ENCODE data around the gene GCGR.

GCGR gene

GRCh38 chr17:81808778-81809555 is 5.0 kb downstream of the GCGR start:
- DNase-seq (ENCODE audit: low spot score) (peak; percentile 59), ATAC-seq (ENCODE audit: low read depth) (peak; percentile 31; the same call in 1 of the 3 replicates)
- TF ChIP-seq CTCF (IDR thresholded peaks at IDR 0.05; ENCODE audit: poor library complexity, severe bottlenecking), result no peak
- Histone ChIP-seq H3K4me1 (ENCODE audit: insufficient read depth, poor library complexity, severe bottlenecking) (no peaks in the 10 kb centered on the region), H3K4me3 (ENCODE audit: severe bottlenecking) (no peak overlapping the region), H3K36me3 (ENCODE audit: low read depth) (no peaks in the 10 kb centered on the region), H3K9me3 (ENCODE audit: severe bottlenecking) (no peaks in the 10 kb centered on the region), H3K27ac (ENCODE audit: poor library complexity, severe bottlenecking) (no peak overlapping the region), H3K27me3 (ENCODE audit: insufficient read depth, poor library complexity, severe bottlenecking) (peaks cover 43% of the 10 kb centered on the region)

GRCh38 chr17:81809556-81809998 is 5.6 kb downstream of the GCGR start:
- no peaks in the 10 kb centered on the region for H3K4me1 ChIP-seq (ENCODE audit: insufficient read depth, poor library complexity, severe bottlenecking)

GRCh38 chr17:81810476-81810875 is 6.5 kb downstream of the GCGR start:
- Histone ChIP-seq H3K27me3 (ENCODE audit: insufficient read depth, poor library complexity, severe bottlenecking) (peaks cover 33% of the 10 kb centered on the region), H3K27ac (ENCODE audit: poor library complexity, severe bottlenecking) (no peak overlapping the region), H3K4me3 (ENCODE audit: severe bottlenecking) (no peak overlapping the region), H3K9me3 (ENCODE audit: severe bottlenecking) (no peaks in the 10 kb centered on the region), H3K4me1 (ENCODE audit: insufficient read depth, poor library complexity, severe bottlenecking) (no peaks in the 10 kb centered on the region), H3K36me3 (ENCODE audit: low read depth) (no peaks in the 10 kb centered on the region)
- ATAC-seq (ENCODE audit: low read depth) (no peak), DNase-seq (ENCODE audit: low spot score) (no peak)
- no peak for TF ChIP-seq CTCF (IDR thresholded peaks at IDR 0.05; ENCODE audit: poor library complexity, severe bottlenecking)

More at GRCh38 chr17:81809556-81809998, 5.6 kb downstream of the GCGR start:
- H3K27ac ChIP-seq (ENCODE audit: poor library complexity, severe bottlenecking), result no peak overlapping the region
- no peaks in the 10 kb centered on the region for H3K9me3 ChIP-seq (ENCODE audit: severe bottlenecking)
- H3K4me3 ChIP-seq (ENCODE audit: severe bottlenecking), result no peak overlapping the region
- peak; percentile 57 for DNase-seq (ENCODE audit: low spot score)
- ATAC-seq (ENCODE audit: low read depth), result no peak
- TF ChIP-seq CTCF (IDR thresholded peaks at IDR 0.05; ENCODE audit: poor library complexity, severe bottlenecking), result no peak
- peaks cover 40% of the 10 kb centered on the region for H3K27me3 ChIP-seq (ENCODE audit: insufficient read depth, poor library complexity, severe bottlenecking)
- no peaks in the 10 kb centered on the region for H3K36me3 ChIP-seq (ENCODE audit: low read depth)

- ATAC-seq (ENCODE audit: low read depth) (no peak), DNase-seq (ENCODE audit: low spot score) (peak; percentile 70)
- no peak overlapping the region for H3K4me3 ChIP-seq (ENCODE audit: severe bottlenecking)
- H3K27me3 ChIP-seq (ENCODE audit: insufficient read depth, poor library complexity, severe bottlenecking), result peaks cover 27% of the 10 kb centered on the region
- H3K36me3 ChIP-seq (ENCODE audit: low read depth), result no peaks in the 10 kb centered on the region
- no peaks in the 10 kb centered on the region for H3K4me1 ChIP-seq (ENCODE audit: insufficient read depth, poor library complexity, severe bottlenecking)
- H3K9me3 ChIP-seq (ENCODE audit: severe bottlenecking), result no peaks in the 10 kb centered on the region
- H3K27ac ChIP-seq (ENCODE audit: poor library complexity, severe bottlenecking), result no peak overlapping the region
- TF ChIP-seq CTCF (IDR thresholded peaks at IDR 0.05; ENCODE audit: poor library complexity, severe bottlenecking), result no peak
Measured at GRCh38 chr17:81810892-81811704, 7.1 kb downstream of the GCGR start.

Data from RWPE2 (cell line).